Panc1 (cell line): ENCODE data around the gene DUSP12. TPM values are rescaled to one million over a fixed set of nuclear protein-coding genes. Genes with fewer than 3 reads are reported as not detected.

Experiments
- ATAC-seq: fragments of 200-7000 bp; cut with Tn5 transposase; 2 replicates; pipeline ENCODE4 v1.9.1; 2020; ENCODE audit warnings: mild to moderate bottlenecking, moderate library complexity
- BruUV-seq: library from RNA; stranded (reverse); fragments of 400-500 nt; replicated peaks from 2 replicates; lab custom pipeline; 2021; lab: Mats Ljungman, UMichigan
- CTCF ChIA-PET: fragments of 300-600 bp; sonication (Branson Sonifier 250); formaldehyde crosslinking; loops from one replicate; lab custom pipeline; 2022; ENCODE audit warnings: antibody characterized with exemption; lab: Charles Lee
- POLR2A ChIA-PET: fragments of 300-600 bp; sonication (Branson Sonifier 250); formaldehyde crosslinking; loops from one replicate; lab custom pipeline; 2022; ENCODE audit warnings: antibody characterized with exemption; lab: Charles Lee
- DNase-seq: peaks from one replicate; pipeline ENCODE4 v3.0.0-alpha.2; 2010; ENCODE audit warnings: low read depth, low spot score
- H3K27ac ChIP-seq: 2 replicates; pipeline ENCODE4 v1.5.1; 2011; ENCODE audit warnings: mild to moderate bottlenecking, low read length, inconsistent platforms
- H3K27me3 ChIP-seq: fragments of 200-500 bp; sonication (Bioruptor generic); 2 replicates; pipeline ENCODE4 v1.6.0; 2014; ENCODE audit warnings: low read length, inconsistent platforms; ENCODE audit not compliant: control insufficient read depth, insufficient read depth
- H3K36me3 ChIP-seq: fragments of 200-500 bp; sonication (Bioruptor generic); 2 replicates; pipeline ENCODE4 v1.5.1; 2014; ENCODE audit warnings: inconsistent platforms, mild to moderate bottlenecking, low read length, moderate library complexity; ENCODE audit not compliant: control insufficient read depth, insufficient read depth
- H3K4me1 ChIP-seq: 2 replicates; pipeline ENCODE4 v1.5.1; 2011; ENCODE audit warnings: inconsistent platforms, mild to moderate bottlenecking, low read length, moderate library complexity; ENCODE audit not compliant: control insufficient read depth, insufficient read depth
- H3K4me3 ChIP-seq, 2 experiments: 2 replicates each; pipeline ENCODE4 v1.5.1; 2011 to 2012; ENCODE audit warnings: low read depth in 2 of 2, low read length in 2 of 2, mild to moderate bottlenecking in 2 of 2, inconsistent platforms in 1 of 2, moderate library complexity in 1 of 2
- H3K9me3 ChIP-seq: fragments of 200-500 bp; sonication (Bioruptor generic); 2 replicates; pipeline ENCODE4 v1.5.1; 2014; ENCODE audit warnings: low read depth, mild to moderate bottlenecking, inconsistent platforms, low read length, moderate library complexity; ENCODE audit not compliant: control insufficient read depth, insufficient read depth
- POLR2AphosphoS5 ChIP-seq: IDR thresholded peaks from 2 replicates; pipeline ENCODE4 v1.6.1; 2012; ENCODE audit warnings: mild to moderate bottlenecking, low read depth, low read length, moderate library complexity
- SIN3A ChIP-seq: IDR thresholded peaks from 2 replicates; pipeline ENCODE4 v1.6.1; 2012; ENCODE audit warnings: low read depth, mild to moderate bottlenecking, low read length, moderate library complexity, borderline replicate concordance; ENCODE audit not compliant: insufficient read depth
- TCF7L2 ChIP-seq: IDR thresholded peaks from 2 replicates; pipeline ENCODE4 v1.6.1; 2011; ENCODE audit warnings: mild to moderate bottlenecking, low read depth, low read length, inconsistent platforms
- in situ Hi-C: cut with HindIII; loops from 2 replicates; pipeline ENCODE4 v1.10.0; 2016; ENCODE audit warnings: low sequenced_read_pairs, low pct_unique_long_range_greater_than_20kb
- intact Hi-C: fragments of 100-400 bp; cut with micrococcal nuclease; formaldehyde crosslinking; loops from one replicate; pipeline ENCODE4 v1.10.0; 2022; ENCODE audit not compliant: unreplicated experiment
- total RNA-seq: library from RNA; stranded (reverse); gene quantifications from one replicate; pipeline ENCODE4 v1.2.1, GENCODE V29; 2021; ENCODE audit not compliant: unreplicated experiment
- TF ChIP-seq, protein P1 (sequence below): fragments of 450-650 bp; IDR thresholded peaks from 2 replicates; pipeline ENCODE4 v1.5.1; 2017; ENCODE audit warnings: mild to moderate bottlenecking
- TF ChIP-seq, protein P2 (sequence below), 2 experiments: IDR thresholded peaks; 2 replicates each; pipeline ENCODE4 v1.6.1; 2011 to 2012; ENCODE audit warnings: low read depth in 2 of 2, control low read depth in 1 of 2, low read length in 1 of 2, mild to moderate bottlenecking in 1 of 2, moderate library complexity in 1 of 2; ENCODE audit not compliant: insufficient read depth in 1 of 2

Gene DUSP12
- total RNA-seq, 1 experiment from 2014 or later, result 22.0 TPM

DNA sequence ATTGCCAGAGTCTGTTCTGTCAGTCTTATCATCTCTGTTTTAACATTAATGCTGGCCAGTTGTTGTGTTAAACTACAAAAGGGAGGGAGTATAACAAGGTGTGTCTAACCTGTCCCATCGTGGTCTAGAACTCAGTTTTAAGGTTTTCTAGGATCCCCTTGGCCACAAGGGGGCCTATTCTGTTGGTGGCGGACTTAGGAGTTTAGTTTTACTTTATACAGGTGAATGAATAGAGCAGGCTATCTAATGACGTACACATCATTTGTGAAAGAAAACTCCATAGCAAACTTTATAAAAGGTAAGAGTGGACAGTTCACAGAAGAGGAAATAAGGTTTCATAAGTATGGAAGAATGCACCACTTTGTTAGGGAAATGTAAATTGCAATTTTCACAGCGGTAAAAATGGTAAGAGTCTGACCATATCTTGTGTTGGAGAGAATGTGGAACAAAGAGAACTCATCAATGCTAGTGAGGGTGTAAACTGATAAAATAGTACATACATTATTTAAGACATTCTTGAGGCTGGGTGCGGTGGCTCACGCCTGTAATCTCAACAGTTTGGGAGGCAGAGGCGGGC is 14.0 kb downstream of the DUSP12 start:
- H3K27ac ChIP-seq, result peak overlapping the region; percentile 14; the same call in 1 of the 2 replicates
- no TSS peak for BruUV-seq
- DNase-seq, result peak; percentile 42
- TF ChIP-seq, protein P1, sequence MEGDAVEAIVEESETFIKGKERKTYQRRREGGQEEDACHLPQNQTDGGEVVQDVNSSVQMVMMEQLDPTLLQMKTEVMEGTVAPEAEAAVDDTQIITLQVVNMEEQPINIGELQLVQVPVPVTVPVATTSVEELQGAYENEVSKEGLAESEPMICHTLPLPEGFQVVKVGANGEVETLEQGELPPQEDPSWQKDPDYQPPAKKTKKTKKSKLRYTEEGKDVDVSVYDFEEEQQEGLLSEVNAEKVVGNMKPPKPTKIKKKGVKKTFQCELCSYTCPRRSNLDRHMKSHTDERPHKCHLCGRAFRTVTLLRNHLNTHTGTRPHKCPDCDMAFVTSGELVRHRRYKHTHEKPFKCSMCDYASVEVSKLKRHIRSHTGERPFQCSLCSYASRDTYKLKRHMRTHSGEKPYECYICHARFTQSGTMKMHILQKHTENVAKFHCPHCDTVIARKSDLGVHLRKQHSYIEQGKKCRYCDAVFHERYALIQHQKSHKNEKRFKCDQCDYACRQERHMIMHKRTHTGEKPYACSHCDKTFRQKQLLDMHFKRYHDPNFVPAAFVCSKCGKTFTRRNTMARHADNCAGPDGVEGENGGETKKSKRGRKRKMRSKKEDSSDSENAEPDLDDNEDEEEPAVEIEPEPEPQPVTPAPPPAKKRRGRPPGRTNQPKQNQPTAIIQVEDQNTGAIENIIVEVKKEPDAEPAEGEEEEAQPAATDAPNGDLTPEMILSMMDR, result peak; percentile 82
- TF ChIP-seq, protein P2, sequence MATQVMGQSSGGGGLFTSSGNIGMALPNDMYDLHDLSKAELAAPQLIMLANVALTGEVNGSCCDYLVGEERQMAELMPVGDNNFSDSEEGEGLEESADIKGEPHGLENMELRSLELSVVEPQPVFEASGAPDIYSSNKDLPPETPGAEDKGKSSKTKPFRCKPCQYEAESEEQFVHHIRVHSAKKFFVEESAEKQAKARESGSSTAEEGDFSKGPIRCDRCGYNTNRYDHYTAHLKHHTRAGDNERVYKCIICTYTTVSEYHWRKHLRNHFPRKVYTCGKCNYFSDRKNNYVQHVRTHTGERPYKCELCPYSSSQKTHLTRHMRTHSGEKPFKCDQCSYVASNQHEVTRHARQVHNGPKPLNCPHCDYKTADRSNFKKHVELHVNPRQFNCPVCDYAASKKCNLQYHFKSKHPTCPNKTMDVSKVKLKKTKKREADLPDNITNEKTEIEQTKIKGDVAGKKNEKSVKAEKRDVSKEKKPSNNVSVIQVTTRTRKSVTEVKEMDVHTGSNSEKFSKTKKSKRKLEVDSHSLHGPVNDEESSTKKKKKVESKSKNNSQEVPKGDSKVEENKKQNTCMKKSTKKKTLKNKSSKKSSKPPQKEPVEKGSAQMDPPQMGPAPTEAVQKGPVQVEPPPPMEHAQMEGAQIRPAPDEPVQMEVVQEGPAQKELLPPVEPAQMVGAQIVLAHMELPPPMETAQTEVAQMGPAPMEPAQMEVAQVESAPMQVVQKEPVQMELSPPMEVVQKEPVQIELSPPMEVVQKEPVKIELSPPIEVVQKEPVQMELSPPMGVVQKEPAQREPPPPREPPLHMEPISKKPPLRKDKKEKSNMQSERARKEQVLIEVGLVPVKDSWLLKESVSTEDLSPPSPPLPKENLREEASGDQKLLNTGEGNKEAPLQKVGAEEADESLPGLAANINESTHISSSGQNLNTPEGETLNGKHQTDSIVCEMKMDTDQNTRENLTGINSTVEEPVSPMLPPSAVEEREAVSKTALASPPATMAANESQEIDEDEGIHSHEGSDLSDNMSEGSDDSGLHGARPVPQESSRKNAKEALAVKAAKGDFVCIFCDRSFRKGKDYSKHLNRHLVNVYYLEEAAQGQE (IDR thresholded peaks at IDR 0.05; ENCODE audit: insufficient read depth in 1 of 2, low read depth in 2 of 2, low read length in 1 of 2), result no peak
- H3K4me3 ChIP-seq, result peak overlapping the region; percentile 29 to 42
- intact Hi-C loops, result loop anchor here (2.0 to 10.0 kb wide), 2 partner anchors 273 to 631 kb away; no protein-coding TSS in a partner anchor
- H3K4me1 ChIP-seq, result peaks cover 6% of the 10 kb centered on the region; the same call in 1 of the 2 replicates
- CTCF ChIA-PET, result interaction anchor here (1.6 kb wide), 1 partner anchor 274 kb away, joined by 7 read pairs; no protein-coding TSS in a partner anchor
- peak; percentile 53; the same call in 1 of the 2 replicates for ATAC-seq
- H3K9me3 ChIP-seq, result no peaks in the 10 kb centered on the region
- POLR2A ChIA-PET, result no interaction called here
- peaks cover 7% of the 10 kb centered on the region; the same call in 1 of the 2 replicates for H3K36me3 ChIP-seq
- in situ Hi-C loops, result no loop called here
- no peaks in the 10 kb centered on the region for H3K27me3 ChIP-seq

DNA sequence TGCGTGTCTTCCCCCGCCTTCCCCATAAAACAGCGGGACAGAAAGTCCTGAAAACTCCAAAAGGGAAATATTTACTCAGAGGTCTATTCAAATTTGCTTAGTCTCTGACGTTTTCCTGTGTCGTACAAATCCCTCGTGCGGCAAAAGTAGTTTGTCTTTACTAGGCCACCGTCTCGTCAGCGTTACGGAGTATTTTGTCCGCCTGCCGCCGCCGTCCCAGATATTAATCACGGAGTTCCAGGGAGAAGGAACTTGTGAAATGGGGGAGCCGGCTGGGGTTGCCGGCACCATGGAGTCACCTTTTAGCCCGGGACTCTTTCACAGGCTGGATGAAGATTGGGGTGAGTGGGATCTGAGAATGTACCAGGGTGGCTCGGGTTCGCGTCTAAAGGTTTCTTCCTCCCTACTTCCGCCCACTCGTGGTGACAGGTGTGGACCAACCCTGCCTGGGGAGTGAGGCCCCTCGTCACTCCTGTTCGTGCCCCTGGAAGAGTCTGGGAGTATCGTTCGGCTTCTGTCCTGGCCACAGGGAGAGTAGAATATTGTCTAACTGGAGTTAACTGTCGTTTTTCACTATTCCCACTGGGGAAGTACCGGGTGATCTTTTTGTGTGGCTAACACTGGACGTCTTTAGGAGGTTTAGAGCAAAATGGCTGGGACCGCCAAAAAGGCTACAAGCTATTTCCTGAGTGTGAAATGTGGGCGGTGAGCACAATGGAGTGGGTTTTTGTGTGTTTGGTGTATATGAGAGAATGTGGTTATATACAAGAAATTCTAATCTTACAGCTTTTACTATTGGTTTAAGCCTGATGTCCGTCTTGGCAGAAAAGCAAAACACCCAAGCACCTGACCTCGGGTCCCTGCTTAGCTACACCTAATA is 16.8 kb downstream of the DUSP12 start, which contains the start of gene ATF6:
Gene ATF6, plus strand, starts transcription at position 219 of the 880 bp plus-strand sequence. Its CDS starts 41 bp downstream, at position 260.
- peak within 1 kb of the TSS; percentile 99 to 100 for H3K4me3 ChIP-seq
- peak within 1 kb of the TSS; percentile 94 for H3K27ac ChIP-seq
- ATAC-seq, result peak; percentile 86
- H3K36me3 ChIP-seq, result peaks cover 7% of the 10 kb centered on the region; the same call in 1 of the 2 replicates
- H3K9me3 ChIP-seq, result no peaks in the 10 kb centered on the region
- intact Hi-C loops, result loop anchor here (10.0 kb wide), 1 partner anchor 628 kb away; no protein-coding TSS in a partner anchor
- ChIA-PET CTCF (interaction anchor here (0.9 kb wide), 1 partner anchor 271 kb away, joined by 7 read pairs; no protein-coding TSS in a partner anchor), POLR2A (no interaction called here)
- TF ChIP-seq SIN3A (peak; percentile 86; the same call in 1 of the 2 replicates), TCF7L2 (0 out of 2 replicates have a peak, but pooled peaks have one; percentile 43), POLR2AphosphoS5 (peak; percentile 87)
- TF ChIP-seq, protein P2 (IDR thresholded peaks at IDR 0.05; ENCODE audit: insufficient read depth in 1 of 2, low read depth in 2 of 2, low read length in 1 of 2), result peak in 1 of 2 experiments; percentile 33; a peak in 1 of 4 replicates
- TF ChIP-seq, protein P1, result no peak
- BruUV-seq, result no TSS peak
- peaks cover 6% of the 10 kb centered on the region; the same call in 1 of the 2 replicates for H3K4me1 ChIP-seq
- in situ Hi-C loops, result no loop called here
- peak; percentile 89 for DNase-seq
- H3K27me3 ChIP-seq, result no peaks in the 10 kb centered on the region
